ENCODE measurements around the gene TSPAN31.

TSPAN31 gene

DNA sequence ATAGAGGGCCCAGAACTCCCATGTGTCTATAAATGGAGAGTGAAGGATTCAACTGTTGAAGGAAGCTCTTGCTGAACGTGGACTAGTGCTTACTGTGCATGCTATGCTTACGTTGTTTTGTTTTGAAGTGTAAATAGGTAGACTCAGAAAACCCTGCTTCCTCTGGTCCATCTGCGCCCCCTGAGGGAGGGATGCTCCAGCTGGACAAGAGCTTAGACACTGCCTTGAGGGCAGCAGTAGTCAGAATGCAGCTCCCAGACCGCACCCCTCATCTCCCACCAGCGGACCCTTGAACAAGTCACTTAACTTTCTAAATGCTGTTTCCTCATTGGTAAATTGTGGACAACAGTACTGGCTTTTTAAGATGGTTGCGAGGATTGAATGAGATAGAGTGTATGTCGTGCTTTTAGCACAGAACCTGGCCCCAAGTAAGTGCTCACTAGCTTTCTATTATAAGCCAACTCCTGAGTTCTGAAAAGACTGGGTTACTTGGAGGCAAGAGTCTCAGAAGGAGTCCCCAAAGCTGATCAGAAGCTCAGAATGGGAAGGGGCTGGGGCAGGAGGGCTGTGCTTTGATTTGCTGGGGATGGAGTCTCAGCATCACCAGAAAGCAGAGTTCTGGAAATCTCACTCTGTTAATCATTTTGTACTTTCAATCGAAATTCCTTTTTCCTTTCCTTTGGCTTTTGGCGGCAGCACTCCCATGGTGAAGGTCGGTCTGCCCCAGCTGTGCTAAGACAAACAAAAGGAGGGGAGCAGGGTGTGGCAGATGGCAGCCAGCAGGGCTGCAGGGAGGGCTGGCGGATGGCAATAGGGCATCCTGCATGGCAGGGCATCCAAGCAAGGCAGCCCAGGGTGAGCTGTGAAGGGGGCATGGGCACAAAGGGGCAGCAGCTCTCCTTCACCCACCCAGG lies 21.9 kb upstream of the TSPAN31 start:
- no peak for DNase-seq (ENCODE audit: low read depth)

DNA sequence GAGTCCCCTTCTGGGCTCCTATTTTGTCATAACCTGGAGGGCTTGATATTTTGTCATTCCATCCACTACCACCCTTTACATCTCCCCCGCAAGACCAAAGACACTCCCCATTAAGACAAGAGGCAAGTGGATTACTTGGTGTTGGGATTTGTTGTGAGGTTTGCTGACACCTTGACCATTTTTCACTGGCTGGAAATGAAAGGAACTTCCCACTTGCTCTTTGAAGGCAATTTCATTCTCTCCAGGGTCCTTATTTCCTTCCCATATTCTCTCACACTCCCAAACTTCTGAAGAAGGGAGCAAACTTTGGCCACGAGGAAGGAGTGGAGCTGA lies 21.2 kb upstream of the TSPAN31 start:
- no peak for DNase-seq (ENCODE audit: low read depth)

GRCh38 chr12:57724003-57724935 lies 20.6 kb upstream of the TSPAN31 start:
- no peak for DNase-seq (ENCODE audit: low read depth)

DNA sequence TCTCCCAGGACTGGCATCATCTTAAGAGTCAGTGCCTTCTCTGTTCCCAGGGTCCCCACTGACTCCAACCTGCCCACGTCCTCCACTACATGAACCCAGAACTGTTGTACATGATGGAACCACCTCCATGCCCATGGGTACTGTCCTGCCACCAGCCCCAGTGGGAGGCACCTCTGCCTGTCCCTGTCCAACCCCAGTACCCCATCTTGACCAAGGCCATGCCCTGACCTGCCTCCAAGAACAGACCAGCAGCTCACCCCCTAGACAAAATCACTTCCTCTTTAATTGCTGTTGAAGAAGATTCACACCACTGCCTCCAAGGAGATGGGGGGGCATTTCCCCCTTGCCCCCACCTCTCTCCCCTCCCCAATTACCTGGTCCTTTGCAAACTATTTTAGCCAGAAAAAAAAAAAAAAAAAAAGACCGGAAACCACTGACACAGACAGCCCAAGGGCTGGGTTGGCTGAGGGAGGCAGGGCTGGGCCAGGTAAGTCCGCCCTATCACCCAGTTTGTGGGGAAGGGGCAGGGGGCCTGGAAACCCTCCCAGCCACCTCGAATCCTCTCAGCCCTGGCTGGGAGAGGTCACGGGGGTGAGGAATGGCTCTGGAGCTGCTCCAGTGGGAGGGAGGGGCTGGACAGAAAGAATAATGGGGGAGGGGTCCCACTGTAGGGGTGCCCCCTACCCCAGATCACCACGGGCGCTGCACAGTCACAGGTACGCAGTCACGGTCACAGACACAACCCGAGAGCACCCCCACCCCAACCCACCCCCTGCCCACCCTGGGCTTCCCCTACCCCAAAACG lies 19.7 kb upstream of the TSPAN31 start:
- no peak for DNase-seq (ENCODE audit: low read depth)

GRCh38 chr12:57725851-57726150 lies 19.0 kb upstream of the TSPAN31 start:
- DNase-seq (ENCODE audit: low read depth), result no peak

DNA sequence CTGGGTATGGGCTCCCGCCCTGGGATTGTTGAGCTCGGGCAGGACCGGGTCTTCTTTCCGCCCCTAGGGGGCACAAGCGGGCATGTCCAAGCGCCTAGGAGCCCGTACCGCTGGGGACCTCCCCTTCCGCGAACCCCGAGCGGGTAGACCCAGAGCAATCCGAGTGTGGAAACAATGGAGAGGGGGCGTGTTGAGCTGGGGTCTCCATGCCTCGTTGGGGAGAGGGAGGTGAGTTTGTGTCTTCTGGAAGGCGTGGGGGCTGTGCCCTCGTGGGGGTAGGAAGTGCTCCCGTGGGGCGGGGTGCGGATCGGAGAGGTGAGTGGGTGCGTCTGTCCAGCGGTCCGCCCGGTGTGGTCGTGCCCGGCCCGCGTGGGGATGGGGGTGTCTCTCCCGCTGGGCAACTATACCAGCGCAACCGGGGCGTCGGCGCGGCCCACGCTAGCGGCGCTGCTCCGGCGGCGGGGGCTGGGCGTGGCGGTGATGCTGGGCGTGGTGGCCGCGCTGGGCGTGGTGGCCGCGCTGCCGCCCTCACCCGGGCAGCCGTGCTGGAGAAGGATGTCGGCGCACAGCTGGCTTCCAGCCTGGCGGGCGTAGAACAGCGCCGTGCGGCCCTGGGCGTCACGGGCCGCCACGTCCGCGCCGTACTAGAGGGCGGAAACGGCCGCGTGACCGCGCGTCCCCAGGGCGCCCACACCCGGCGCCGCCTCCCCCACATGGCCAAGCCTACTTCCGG lies 18.5 kb upstream of the TSPAN31 start:
- DNase-seq (ENCODE audit: low read depth), result no peak

DNA sequence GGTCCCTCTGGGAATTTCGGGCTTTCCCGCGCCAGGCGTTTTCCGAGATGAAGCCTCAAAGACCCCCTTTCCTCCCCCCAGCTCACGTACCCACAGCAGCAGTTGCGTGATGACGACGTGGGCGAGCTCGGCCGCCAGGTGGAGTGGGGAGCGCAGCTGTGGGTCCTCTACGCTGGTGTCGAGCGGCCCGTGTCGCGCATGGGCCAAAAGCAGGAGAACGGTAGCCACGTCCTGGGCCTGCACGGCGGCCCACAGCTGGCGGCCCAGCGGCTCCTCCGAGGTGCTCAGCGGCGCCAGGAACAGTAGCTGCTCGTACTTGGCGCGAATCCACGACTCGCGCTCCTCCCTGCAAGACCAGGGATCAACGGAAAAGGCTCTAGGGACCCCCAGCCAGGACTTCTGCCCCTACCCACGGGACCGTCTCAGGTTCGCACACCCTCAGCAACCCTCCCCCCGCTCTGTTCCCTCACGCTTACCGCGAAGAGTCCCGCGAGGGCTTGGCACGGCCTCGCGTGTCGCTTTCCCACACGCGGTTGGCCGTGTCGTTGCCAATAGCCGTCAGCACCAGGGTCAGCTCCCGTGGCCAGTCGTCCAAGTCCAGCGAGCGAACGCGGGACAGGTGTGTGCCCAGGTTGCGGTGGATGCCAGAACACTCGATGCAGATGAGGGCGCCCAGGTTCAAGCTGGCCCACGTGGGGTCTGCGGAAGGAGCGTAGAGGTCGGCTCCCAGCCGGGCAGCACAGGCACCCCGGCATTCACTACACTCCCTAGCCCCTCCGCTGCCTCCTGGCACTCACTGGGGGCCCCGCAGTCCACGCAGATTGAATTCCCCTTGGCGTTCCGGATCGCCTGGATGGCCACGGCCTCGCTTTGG lies 17.7 kb upstream of the TSPAN31 start:
- DNase-seq (ENCODE audit: low read depth), result no peak

- no peak for DNase-seq (ENCODE audit: low read depth)
Observed at GRCh38 chr12:57727758-57728395, 17.0 kb upstream of the TSPAN31 start.

DNA sequence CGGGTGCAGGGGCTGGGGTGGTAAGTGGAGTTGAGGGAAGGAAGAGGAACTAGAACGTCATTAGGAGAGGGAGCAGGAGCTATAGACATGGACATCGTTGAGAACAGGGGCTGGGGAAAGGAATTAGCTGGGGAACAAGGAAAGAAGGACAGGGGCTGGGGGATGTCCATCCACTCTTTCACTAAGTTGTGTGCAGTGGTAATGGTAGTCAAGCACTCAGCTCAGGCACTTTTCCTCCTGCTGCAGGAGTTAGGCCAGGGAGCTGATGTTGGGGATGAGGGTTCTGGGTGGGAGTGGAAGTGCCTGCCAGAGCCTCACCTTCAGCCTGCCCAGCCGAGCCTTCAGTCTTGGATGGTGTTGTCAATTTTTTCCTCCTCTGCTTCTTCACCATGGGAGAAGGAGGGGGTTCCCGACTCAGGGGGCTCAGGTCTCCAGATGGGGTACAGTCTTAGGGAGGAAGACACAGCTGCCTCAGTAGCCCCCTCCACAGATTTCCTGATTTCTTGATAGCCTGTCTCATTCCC lies 15.5 kb upstream of the TSPAN31 start:
- DNase-seq (ENCODE audit: low read depth), result no peak

DNA sequence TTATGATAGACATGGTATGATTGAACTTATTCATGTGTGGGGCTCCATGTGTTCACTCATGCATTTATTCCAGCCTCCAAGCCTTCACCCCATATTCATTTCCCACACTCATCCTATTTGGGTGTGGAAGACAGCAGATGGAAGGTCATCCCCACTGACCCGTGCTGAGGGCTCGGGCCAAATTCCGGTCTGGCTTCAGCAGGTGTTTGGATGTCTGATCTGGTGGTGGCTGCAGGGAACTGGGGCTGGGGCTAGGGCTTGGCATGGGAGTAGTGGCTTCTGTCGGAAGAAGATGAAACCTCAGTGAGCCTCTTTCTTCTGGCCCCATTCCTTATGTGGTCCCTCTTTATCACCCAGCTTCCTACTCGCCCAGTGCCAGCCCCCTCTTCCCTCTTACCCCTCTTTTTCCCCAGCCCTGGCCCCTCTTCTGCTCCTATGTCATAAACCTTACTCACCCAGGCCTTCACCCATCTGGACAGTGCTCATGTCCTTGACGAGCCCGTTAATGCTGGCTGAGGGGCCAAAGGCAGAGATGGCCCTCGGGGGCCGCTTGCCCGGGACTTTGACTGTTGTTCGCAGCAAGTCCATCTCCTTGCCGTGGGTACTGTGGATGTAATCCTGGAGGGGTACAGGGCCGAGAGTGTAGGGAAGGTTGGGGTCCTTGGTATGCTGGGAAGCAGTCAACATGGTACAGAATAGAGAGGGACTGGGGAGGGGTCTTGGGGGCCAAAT lies 14.3 kb upstream of the TSPAN31 start:
- DNase-seq (ENCODE audit: low read depth), result no peak

GRCh38 chr12:57731411-57732080 lies 13.3 kb upstream of the TSPAN31 start:
- no peak for DNase-seq (ENCODE audit: low read depth)

GRCh38 chr12:57732270-57732669 lies 12.6 kb upstream of the TSPAN31 start:
- DNase-seq (ENCODE audit: low read depth), result no peak

GRCh38 chr12:57732726-57733593 lies 11.9 kb upstream of the TSPAN31 start:
- DNase-seq (ENCODE audit: low read depth), result no peak

GRCh38 chr12:57733928-57734327 lies 10.9 kb upstream of the TSPAN31 start:
- DNase-seq (ENCODE audit: low read depth), result no peak

DNA sequence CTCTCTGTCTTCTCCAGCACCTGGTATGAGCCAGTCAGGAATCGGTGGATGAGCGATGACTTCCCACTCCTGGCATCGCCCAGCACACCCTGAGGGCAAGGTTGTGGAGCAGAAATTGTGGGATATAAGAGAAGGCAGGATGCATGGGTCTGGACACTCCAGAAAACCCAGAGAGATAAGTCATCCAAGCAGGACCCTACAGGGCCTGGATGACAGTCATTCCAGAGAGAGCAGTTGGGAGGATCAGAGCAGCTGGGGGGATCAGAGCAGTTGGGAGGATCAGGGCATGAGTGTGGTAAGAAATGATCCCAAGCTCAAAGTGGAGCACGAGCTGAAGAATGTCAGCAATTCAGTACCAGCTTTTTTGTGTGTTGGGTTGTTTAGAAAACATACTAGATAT lies 10.2 kb upstream of the TSPAN31 start:
- DNase-seq (ENCODE audit: low read depth), result no peak

- DNase-seq (ENCODE audit: low read depth), result no peak
Observed at GRCh38 chr12:57735198-57735855, 9.5 kb upstream of the TSPAN31 start.

Data from activated T-cell treated with anti-CD3 and anti-CD28 coated beads for 24 hours (primary cell).